ENCODE results near the gene PTGR3. TPM values are rescaled to one million over a fixed set of nuclear protein-coding genes. Genes with fewer than 3 reads are reported as not detected.

The PTGR3 gene
- total and polyA plus RNA-seq, 2 of the 8 experiments (the other 6 are each of a cell fraction or from before 2014, with no cell fraction given): 2.0 to 3.6 TPM

GRCh38 chr18:75241705-75242104 lies 32.8 kb upstream of the PTGR3 start:
- H3K4me3 ChIP-seq (ENCODE audit: extremely low read depth in 1 of 4, insufficient read depth in 2 of 4, low read depth in 3 of 4, low read length in 4 of 4): no peak overlapping the region
- WGBS, 2 experiments (ENCODE audit: extremely low coverage in 1 of 2, insufficient coverage in 1 of 2, insufficient read length in 1 of 2, insufficient replicate concordance in 2 of 2, low coverage in 1 of 2, low lambda C conversion rate in 2 of 2, missing lambda C conversion rate in 1 of 2): 100% methylated on average over 1 of the region's 1 CpG; no CpG with 5 or more reads in 1 of the 2 experiments

More at GRCh38 chr18:75241705-75242104, 32.8 kb upstream of the PTGR3 start:
- no peaks in the 10 kb centered on the region for H3K79me1 ChIP-seq (ENCODE audit: low read depth, low read length)
- H3K56ac ChIP-seq (replicated peaks; ENCODE audit: insufficient read length, low read depth, low read length): no peak overlapping the region
- H3K4me2 ChIP-seq (ENCODE audit: insufficient read depth in 1 of 2, low read depth in 2 of 2, low read length in 2 of 2): no peak overlapping the region
- H3K36me3 ChIP-seq (ENCODE audit: control insufficient read depth in 2 of 4, insufficient read depth in 4 of 4, low read length in 3 of 4): no peaks in the 10 kb centered on the region
- no peak for DNase-seq (ENCODE audit: low read depth in 1 of 2, low spot score in 2 of 2)
- no peaks in the 10 kb centered on the region; a peak in 1 of 7 replicates for H3K4me1 ChIP-seq (replicated peaks in 1 of 4; ENCODE audit: control insufficient read depth in 3 of 4, insufficient read depth in 4 of 4, low read length in 3 of 4)
- H4K91ac ChIP-seq (replicated peaks; ENCODE audit: insufficient read length, low read length): no peak overlapping the region
- no peak overlapping the region for H3K14ac ChIP-seq (ENCODE audit: insufficient read length)
- H3K9ac ChIP-seq (replicated peaks in 1 of 4; ENCODE audit: extremely low read depth in 1 of 4, low read depth in 3 of 4, low read length in 3 of 4): no peak overlapping the region
- H3K18ac ChIP-seq (ENCODE audit: extremely low read depth, low read length): no peak overlapping the region
- POLR2A ChIA-PET (ENCODE audit: partially characterized antibody): no interaction called here
- no peak overlapping the region for H3K23ac ChIP-seq (ENCODE audit: insufficient read length)
- no peaks in the 10 kb centered on the region for H3K27me3 ChIP-seq (replicated peaks in 1 of 4; ENCODE audit: control insufficient read depth in 3 of 4, extremely low read depth in 1 of 4, insufficient read depth in 3 of 4, low read length in 3 of 4)
- H2BK12ac ChIP-seq (ENCODE audit: low read depth, low read length): no peak overlapping the region
- no peak overlapping the region for H4K5ac ChIP-seq (ENCODE audit: insufficient read length, low read depth, low read length)
- no peaks in the 10 kb centered on the region for H3K23me2 ChIP-seq (ENCODE audit: low read depth, low read length)
- no peak overlapping the region for H2AK5ac ChIP-seq (ENCODE audit: low read depth, low read length)
- no peak overlapping the region for H2BK15ac ChIP-seq (ENCODE audit: low read length)
- H3K79me2 ChIP-seq (ENCODE audit: control insufficient read depth in 1 of 2, insufficient read depth in 2 of 2, low read length in 2 of 2): no peaks in the 10 kb centered on the region
- no peak overlapping the region for H2BK20ac ChIP-seq (ENCODE audit: low read length)
- no peak overlapping the region for H4K8ac ChIP-seq (ENCODE audit: extremely low read depth, insufficient read depth, low read length)
- H3K27ac ChIP-seq (ENCODE audit: low read depth, low read length): no peak overlapping the region
- no peak for FAIRE-seq
- no peak overlapping the region for H3K4ac ChIP-seq (replicated peaks; ENCODE audit: insufficient read length, low read depth, low read length)
- H2BK120ac ChIP-seq (replicated peaks; ENCODE audit: low read depth, low read length): no peak overlapping the region
- CTCF ChIA-PET (ENCODE audit: partially characterized antibody): interaction anchor here (1.0 to 4.6 kb wide), 2 partner anchors 10 to 13 kb away, joined by 3 to 17 read pairs; no protein-coding TSS in a partner anchor
- H4K20me1 ChIP-seq (replicated peaks in 1 of 2; ENCODE audit: control insufficient read depth in 1 of 2, insufficient read depth in 2 of 2, low read length in 2 of 2): no peaks in the 10 kb centered on the region
- no peak overlapping the region for H2AFZ ChIP-seq (ENCODE audit: low read length)
- no peaks in the 10 kb centered on the region for H3K9me3 ChIP-seq (ENCODE audit: insufficient read depth in 2 of 2, low read depth in 1 of 2, low read length in 1 of 2)
- TF ChIP-seq EZH2 (IDR thresholded peaks at IDR 0.05; ENCODE audit: low read depth, low read length, severe bottlenecking): no peak
- no peak for TF ChIP-seq ATF2 (IDR thresholded peaks at IDR 0.05; ENCODE audit: low read length)
- TF ChIP-seq SIRT6 (IDR thresholded peaks at IDR 0.05; ENCODE audit: low read length): no peak
- TF ChIP-seq TBP (IDR thresholded peaks at IDR 0.05; ENCODE audit: low read depth, low read length): no peak
- H2BK5ac ChIP-seq (ENCODE audit: low read depth, low read length): no peak overlapping the region

All from H1 (cell line).